Activated CD4-positive, alpha-beta T cell treated with anti-CD3 and anti-CD28 coated beads for 1 hour (primary cell): ENCODE results near the gene ADRB2.
"Not testable (repeated sequence)": the region's sequence is repeated elsewhere in the genome, so short reads cannot be mapped to it uniquely, and the experiment has no call there.

ENCODE experiments used
- DNase-seq: peaks from one replicate; pipeline ENCODE4 v3.0.0-alpha.2; 2020

Gene ADRB2

DNA sequence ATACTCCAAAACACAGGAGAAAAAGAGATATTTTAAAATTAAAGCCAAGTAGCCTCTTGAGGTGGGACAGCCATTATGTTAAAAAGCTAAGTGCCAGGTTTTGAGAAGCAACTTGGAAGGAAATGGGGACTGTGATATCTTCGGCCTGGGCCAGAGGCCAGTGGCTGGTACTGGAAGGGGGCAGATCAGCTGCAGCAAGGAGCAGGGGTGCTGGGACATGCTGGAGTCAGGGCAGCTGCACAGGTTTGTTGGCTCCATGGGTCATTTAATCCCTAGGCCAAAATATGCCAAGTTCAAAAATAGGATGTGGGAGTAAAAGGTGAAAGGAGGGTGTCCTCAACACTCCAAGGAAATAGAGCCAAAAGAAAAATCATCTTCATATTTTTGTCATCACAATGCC, 30.0 kb downstream of the ADRB2 start:
- DNase-seq = no peak

DNA sequence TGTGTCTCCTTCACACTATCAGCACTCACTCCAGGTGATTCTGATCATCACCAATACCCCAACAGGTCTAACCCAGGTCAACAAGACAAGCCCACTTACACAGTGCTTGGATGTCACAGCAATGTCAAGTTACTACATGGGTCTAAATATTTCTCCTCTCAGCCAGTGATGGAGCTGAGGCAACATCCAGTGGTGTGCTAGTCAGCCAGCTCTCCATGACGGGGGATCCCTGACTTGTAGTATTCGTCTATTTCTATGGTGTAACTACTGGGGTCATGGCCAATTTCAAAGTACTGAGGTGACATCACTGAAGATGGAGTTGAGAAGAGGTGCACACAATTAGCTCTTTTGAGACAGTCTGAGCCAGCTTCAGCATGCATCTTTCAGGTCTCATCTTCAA, 31.1 kb downstream of the ADRB2 start:
- no peak for DNase-seq

DNA sequence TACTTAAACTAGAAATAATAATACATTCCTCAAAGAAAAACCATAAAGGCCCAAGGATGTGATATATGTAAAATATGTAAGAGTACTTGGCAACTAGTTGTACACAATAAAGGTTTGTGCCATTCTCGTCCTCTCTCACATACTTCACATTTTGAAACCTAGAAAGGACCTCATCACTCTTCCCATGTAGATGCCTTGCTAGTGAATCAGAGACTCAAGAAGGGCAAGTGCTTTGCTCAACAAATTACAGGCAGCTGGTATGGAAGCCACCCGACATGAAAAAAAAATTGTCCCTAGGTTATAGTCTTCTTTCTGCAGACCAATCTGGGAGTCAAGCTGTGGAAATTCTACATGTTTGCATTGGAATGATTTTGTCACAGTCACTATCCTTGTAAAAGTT, 31.7 kb downstream of the ADRB2 start:
- no peak for DNase-seq

DNA sequence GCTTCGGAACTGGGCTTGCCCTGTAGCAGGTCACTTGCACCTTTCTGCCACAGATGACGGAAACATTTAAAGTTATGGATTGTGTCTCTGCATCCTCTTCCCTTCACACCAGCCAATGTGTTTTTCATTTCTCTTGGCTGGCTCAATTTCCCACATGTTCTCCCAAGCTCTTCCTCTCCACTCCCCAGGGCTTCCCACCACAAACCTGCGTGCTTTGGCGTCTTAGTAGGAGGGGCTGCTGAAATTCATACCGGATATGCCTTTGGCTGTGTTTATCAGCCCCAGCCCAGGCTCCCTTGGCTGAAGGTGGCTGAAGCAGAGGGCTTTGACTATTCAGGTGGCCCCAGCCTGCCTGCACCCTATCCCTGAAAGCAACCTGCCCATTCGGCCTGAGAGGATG, 32.1 kb downstream of the ADRB2 start:
- DNase-seq = no peak

DNA sequence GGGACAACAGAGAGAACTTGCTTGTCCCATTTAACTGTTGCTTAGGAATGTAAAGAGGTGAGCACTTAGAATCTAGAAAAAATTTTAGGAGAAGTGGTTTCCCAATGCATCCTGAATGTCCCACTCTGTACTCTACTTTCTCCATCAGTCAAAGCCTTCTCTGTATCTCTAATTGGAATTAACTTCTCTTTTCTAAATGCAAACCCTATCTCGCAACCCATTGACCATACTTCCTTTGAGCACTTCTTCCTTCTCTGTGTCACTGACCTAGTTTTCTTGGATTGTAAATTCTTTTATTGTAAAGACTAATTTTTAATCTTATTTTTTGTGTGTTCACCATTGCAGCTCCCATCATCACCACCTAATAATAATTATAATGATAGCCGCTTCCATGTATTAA, 33.3 kb downstream of the ADRB2 start:
- no peak for DNase-seq

DNA sequence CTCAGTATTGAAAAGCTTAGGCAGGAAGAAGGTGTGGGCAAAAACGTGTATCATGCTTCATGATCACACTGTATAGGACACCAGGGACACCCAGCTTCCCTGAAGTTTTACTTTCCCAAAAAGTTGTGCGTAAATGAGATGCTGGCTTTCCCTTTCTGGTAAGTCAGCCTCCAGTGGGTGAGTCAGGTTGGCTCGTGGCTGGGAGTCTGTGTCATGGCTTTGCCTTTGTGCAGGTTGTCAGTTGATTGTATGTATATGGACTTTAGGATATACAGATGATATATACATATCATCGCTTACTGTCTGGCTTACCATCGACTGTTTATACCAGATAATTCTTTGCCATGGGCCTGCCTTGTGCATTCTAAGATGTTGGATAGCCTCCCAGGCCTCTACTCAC, 34.2 kb downstream of the ADRB2 start:
- no peak for DNase-seq

DNA sequence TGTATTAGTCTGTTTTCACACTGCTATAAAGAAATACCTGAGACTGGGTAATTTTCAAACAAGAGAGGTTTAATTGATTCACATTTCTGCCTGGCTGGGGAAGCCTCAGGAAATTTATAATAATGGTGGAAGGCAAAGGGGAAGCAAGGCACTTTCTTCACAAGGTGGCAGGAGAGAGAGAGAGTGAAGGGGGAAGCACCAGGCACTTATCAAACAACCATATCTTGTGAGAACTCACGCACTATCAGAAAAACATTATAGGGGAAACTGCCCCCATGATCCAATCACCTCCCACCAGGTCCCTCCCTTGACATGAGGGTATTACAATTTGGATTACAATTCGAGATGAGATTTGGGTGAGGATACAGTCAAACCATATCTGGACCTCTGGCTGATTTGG, 34.7 kb downstream of the ADRB2 start:
- DNase-seq = no peak

DNA sequence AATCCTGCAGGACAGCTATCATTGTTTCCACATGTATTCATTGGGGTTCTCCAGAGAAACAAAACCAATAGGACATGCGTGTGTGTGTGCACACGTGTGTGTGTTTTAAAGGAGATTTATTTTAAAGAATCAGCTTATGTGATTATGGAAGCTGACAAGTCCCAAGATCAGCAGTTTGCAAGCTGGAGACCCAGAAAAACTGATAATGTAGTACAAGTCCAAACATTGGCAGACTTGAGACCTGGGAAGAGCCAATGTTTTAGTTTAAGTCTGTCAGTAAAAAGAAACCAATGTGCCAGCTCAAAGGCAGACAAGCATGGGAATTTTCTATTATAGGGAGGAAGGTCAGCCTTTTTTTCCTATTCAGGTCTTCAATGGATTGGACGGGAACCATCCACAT, 35.3 kb downstream of the ADRB2 start:
- DNase-seq = no peak

DNA sequence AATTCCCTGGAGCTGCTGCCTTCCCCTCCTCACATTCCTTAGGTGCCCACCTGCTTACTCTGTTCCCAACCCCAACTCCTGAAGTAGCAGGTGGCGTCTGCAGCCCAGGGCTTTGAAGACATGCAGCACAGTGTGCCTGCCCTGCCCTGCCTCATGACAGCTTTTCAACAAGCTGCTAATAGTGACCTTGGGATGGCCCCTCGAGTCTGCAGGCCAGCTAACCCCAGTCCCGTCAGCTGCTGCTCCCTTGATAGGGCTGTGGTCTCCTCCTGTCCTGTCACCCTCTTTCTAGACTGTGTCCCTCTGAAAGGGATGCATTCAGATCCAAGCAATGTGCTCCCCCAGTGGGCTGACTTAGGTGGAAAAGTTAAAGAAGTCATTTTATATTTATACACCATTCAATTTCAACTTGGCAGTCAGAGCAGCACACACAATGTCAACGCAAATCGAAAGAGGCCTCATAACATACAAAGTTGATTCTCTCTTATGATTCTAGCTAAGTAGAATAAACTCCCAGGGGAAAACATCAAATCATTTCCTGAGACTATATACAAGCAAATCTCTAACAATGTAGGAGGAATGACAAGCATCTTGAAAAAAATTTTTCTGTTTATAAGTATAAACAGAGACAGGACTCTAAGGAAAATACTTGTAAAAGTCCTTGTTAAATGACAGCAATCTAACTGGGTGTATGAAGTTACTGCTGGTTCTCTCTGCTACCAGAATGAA, 37.9 kb downstream of the ADRB2 start:
- DNase-seq = no peak

DNA sequence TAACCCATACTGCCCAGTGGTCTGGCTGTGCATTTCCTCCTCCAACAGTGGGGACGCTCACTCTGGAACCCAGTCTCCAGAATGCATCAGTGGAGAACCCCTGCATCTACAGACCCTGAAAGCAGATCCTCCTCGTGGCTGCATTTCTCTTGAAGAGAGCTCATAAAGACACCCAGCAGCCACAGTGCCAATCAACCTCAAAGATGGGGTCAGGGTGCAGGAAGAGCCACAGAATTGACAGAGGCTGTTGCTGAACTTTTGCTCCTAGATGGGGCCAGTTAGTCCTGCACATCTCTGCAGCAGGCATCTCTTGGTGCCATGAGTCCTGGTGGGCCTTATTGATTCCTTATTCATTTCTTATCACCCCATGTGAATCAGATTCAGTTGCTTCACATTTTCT, 39.6 kb downstream of the ADRB2 start:
- DNase-seq = no peak

DNA sequence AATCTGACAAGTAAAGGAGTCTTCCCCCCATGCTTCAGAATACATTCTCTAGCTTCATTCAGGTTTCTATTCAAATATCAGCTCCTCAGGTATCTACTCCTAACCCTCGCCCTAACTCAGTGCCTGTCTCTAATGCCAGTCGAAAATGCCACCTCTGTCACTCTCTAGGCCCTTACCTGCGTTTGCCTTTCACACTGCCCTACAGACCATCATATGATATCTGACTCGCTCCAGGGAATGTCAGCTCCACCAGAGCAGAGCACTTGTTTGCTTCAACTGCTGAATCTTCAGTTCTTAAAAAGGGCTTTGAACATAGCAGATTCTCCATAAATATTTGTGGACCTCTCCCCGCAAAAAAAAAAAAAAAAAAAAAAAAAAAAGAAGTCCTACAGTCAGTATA, 46.7 kb downstream of the ADRB2 start:
- no peak for DNase-seq

DNA sequence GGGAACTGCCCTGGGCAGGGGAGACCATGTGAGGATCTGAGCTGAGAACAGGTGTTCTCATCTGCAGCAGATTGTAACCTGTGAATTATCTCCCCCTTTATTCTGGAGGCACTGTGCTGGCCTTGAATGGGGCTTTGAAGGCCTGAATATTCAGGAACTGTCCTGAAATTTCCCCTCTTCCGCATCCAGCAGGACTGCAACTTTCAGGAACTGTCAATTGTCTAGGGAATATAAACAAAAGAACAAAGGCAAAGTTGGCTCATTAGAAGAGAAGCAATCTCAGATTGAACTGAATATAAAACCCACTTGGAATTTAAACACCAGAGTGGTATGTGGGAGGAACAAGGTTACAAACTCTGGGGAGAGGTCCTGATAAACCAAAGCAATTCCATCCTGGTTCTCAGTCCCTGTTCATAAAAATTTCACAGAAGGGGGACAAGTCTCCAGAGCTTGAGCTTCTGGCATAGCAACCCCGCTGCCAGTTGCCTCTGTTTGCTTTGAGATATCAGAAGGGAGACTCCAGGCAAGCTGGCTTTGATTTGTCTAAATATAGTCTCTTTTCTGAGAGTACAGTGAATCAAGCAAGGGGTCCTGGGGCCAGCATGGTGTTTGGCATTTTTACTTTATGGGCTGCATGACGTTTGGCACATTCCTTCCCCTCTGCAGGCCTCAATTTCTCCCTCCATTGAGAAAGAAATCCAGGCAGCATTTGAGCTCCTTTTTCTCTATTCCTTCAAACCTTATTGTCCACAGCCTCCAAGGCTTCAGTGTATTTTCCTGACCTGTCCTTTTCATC, 47.5 kb downstream of the ADRB2 start:
- DNase-seq = no peak

DNA sequence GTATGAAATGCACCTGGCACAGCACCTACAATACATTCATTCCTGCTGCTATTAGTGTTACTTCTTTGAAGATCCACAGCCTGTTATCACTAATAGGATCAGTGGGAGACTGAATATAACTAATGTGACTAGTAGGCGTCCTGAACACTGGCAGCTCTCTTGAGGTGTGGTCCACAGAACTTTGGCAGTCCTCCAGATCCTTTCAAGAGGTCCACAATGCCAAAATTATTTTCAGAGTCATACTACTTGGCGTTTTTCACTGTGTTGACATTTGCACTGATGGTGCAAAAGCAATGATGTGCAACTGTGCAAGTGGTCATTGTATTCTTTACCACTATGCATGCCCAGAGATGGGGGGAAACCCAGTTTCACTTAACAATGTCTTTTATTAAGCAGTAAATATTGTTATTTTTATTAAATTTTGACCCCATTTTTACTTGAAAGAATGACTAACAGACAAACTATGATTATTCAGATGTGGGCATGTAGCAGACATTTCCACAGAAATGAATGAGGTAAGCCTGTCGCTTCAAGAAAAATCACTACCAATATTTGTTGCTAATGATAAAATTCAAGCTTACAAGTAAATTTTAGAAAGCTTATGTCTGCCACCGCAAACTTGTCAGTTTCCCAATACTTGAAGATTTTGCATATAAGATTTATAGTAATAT, 48.9 kb downstream of the ADRB2 start:
- DNase-seq = no peak

DNA sequence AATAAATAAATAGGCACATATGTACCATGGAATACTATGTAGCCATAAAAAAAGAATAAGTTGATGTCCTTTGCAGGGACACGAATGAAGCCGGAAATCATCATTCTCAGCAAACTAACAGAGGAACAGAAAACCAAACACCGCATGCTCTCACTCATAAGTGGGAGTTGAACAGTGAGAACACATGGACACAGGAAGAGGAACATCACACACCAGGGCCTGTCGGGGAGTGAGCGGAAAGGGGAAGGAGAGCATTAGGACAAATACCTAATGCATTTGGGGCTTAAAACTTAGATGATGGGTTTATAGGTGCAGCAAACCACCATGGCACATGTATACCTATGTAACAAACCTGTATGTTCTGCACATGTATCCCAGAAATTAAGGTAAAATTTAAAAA, 51.0 kb downstream of the ADRB2 start:
- DNase-seq = not testable (repeated sequence)
